GM18519 (cell line): ENCODE results near the gene ITPKB.
"Not testable (repeated sequence)": the region's sequence is repeated elsewhere in the genome, so short reads cannot be mapped to it uniquely, and the experiment has no call there.

Source experiments
- ATAC-seq: cut with Tn5 transposase; IDR thresholded peaks from one replicate; pipeline ENCODE4 v1.9.1; 2021; ENCODE audit warnings: mild to moderate bottlenecking, moderate library complexity; ENCODE audit not compliant: unreplicated experiment, low FRiP score

ITPKB gene

DNA sequence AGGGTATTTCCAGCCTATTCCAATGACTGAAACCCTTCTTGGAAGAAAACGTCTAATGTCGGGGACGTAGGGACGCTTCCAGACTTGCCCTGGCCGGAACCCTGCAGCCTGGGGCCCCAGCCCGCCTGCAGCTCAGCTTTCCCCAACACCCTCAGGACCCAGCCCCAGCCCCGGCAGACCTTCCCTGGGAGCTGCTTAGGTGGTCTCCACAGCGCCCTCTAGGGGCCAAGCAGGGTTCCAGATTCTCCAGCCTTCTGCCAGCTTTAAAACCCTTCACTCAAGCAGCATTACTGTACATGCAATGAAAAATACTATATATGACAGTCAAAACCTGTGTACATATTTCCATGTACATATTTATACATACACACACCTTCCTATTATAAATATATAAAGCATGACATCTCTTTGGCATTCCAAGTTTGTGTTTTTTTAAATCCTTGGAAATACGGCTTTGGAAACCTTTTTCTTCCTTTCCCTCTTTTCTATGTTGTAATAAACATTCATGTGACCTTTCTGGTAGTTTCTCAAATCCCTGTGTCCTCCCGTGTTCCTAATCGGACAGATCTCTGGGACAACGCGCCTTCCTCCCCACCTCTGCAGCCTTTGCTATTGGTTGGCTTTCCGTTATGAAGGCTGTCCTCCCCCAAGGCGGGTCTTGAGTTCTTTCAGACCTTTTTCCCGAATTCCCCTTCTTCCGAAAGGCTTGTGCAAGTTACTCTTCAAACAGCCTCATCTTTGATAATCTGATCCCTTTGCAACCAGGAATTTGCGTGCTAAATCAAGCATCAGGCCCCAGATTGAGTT, 130.2 kb downstream of the ITPKB start:
- no peak for ATAC-seq

DNA sequence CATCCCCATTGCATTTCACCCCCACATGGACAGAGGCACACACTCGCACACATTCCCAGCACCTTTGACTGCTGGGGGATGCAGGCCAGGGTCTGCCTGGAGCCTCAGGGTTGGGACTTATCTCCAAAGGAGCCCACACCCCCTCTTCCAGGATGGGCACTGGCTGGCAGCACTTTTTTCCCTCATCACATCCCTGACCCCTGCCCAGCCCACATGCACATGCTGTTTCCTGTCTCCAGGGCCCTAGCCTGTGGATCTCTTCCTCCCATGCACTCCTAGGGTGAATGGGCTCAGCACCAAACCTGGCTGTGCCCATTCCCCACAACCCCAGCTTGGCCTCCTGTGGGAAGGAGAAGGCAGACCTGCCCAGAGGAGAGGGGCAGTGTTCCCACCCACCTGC, 131.3 kb downstream of the ITPKB start:
- no peak for ATAC-seq

DNA sequence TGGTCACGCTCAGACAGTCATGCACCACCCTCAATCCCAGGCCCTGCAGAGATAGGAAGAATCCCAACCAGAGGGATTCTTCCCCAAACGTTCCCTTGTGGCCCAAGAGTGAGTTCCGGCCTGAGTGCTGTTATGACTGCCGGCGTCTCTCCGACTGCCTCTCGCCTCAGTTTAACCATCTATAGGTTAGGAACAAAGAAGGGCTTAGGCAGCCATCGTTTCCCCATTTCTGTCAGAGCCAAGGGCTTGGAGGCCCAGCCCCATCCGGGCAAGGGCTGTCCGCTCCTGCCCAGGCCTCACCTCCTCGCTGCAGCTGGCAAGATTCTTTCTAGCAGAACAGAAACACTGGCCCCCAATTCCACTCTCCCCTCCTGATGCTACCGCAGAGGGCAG, 131.8 kb downstream of the ITPKB start:
- no peak for ATAC-seq

DNA sequence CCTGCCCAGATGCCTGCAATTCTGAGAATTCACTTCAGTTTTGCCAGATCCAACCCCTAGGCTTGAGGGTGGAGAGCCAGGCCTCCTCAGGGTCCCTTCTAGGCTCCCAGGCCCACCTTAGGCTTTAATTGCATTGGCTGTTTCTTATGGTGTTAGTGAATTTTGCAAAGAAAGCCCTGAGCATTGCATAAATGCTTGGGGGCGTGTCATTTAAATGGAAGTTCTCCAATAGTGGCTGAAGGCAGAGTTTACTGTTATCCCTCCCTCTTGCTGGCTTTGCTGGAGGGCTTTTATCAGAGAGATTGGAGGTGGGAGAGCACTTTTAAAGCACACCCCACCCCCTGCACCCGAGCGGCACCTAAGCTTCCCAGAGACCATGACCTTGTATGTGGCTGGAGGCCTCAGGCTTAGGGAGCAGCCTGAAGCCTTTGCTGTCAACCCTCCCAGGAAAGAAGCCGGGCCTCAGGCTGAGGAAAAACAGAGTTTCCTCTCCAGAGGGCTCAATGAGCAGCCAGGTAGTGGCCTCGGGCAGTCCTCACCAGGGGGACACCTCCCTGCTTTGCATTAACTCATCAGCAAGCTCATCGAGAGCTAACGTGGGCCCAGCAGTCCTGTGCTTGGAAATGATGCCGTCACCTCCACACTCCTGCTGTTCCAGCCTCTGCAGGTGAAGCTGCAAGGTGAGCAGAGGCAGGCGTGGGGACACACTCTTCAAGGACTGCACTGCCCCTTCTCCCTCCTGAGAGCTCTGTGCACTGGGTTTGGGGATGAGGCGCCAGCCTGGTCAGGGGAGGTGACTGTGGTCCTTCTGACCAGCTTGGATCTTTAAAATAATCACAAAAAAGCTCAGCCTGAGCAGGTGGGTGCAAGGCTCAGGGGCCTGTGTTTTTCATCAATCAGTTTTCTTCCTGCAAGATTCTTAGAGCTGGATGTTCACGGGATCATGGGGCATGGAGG, 132.5 kb downstream of the ITPKB start:
- ATAC-seq: no peak

DNA sequence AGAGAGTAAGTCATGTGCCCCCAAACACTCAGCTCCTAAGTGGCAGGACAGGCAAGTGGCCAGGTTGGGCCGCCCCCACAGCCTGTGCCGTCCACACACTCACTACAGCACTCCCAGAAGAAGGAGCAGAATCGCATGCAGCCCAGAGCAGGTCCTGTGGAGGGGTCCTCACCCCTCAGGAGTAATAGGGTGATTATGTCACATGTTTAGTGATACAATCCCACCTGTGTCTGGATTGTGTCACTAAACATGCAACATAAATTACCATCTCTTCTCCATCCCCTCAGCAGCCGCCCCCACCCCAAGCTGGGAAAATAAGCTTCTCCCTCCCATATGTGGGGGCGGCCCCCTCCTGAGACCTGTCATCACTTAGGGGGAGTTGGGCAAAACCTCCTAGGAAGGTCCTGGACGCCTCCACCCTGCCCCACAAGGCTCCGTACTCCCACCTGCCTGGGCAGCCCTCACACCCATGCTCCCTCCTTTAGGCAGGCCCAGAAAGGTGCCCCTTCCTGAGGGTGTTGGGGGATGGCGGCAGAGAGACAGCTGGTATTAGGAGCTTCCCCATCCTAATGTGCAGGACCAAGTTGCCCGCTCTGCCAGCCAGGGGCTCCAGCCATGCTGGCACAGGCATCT, 133.6 kb downstream of the ITPKB start:
- ATAC-seq: no peak

DNA sequence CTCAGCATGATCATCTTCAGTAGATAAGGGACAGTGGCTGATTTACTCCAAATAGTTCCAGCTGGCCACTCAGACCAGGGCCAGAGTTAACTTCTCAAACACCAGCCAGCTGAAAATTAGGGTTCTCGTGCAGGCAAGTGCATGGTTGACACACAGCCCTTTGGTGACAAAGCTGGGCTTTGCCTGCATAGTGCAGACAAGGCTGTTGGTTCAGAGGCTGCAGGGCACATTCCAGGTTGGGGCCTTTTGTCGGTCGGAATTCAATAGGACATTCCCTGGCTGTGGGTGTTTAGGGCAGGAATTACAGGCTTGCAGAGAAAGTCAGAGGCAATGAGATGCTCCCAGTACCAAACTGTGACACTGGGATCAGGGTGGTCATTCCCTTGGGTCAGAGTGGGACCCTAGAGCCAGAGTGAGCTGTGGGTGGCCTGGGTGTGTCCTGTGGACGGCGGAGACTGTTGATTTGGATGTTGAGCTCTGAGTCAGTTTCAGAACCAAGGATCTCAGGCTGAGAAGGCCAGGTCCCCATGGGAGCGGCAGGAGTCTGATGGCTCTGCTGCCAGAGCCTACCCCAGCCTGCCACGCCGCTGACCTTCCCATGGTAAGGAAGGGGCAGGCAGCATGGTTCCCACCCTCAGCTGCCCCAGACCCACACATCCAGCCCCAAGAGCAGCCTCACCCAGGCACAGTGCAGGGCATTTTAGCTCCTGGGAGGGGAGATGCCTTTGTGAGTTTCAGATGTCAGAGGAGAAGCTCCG, 134.3 kb downstream of the ITPKB start:
- ATAC-seq: no peak

DNA sequence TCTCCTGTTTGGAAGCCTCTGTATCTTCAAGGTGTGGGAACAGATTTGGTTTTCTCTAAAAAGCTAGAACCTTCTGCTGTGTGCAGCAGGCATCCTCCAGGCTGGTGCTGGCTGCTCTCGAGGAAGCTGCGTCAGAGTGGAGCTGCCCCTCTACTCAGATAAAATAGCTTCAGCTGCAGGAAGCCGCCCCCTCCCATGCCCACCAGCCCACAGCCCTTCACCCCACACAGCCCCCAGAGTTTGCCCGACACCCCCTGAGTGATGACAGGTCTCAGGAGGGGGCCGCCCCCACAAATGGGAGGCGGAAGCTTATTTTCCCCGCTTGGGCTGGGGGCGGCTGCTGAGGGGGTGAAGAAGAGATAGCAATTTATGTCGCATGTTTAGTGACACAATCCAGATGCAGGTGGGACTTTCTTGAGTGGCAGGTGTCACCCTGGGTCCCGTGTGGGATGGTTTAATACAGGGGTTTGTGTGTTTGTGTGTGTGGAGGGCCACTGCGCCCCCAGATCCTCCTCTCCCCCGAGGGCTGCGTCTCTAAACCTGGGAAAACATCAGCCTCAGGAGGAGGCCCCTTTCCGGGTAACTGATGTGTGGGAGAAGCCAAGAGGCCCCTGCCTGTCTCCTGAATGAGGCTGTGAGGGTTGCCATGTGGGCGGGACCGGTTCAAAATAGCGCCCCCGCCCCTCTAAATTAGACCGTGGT, 135.1 kb downstream of the ITPKB start:
- ATAC-seq: no peak

DNA sequence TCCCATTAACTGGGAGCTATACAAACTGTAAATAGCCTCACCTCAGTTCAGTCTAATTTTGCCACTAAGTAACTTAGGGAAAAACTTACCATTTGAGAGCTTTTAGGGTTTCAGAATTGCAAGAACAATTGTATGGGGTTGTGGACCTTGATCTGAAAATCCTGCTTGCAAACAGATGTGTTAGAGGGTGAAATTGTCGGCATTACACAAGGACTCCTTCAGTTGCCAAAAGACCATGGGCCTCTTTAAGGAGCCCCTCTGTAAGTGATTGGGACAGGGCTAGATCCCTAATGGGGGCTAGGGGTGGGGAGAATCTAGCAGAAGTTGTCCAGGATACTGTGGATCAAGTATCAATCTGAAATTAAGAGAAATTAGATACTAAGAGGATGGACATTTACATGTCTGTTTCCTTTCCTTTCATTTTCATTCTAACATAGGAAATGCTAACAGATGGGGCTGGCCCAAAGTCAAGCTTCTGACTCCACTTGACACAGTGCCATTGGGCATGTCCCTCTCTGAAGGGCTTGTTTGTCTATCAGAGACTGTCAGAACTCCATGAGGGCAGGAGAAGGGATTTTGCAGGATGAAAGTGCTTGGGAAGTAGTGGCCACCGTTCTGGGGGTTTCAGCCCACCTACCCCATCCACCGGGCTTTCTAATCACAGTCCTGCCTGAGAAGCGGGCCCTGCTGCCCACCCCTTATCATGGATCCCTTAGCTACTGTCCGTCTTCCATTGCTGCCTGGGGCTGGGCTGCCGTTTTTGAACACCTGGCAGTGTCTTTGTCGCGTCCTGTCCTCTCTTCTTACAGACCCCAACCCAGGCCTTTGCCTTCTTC, 135.8 kb downstream of the ITPKB start:
- no peak for ATAC-seq

DNA sequence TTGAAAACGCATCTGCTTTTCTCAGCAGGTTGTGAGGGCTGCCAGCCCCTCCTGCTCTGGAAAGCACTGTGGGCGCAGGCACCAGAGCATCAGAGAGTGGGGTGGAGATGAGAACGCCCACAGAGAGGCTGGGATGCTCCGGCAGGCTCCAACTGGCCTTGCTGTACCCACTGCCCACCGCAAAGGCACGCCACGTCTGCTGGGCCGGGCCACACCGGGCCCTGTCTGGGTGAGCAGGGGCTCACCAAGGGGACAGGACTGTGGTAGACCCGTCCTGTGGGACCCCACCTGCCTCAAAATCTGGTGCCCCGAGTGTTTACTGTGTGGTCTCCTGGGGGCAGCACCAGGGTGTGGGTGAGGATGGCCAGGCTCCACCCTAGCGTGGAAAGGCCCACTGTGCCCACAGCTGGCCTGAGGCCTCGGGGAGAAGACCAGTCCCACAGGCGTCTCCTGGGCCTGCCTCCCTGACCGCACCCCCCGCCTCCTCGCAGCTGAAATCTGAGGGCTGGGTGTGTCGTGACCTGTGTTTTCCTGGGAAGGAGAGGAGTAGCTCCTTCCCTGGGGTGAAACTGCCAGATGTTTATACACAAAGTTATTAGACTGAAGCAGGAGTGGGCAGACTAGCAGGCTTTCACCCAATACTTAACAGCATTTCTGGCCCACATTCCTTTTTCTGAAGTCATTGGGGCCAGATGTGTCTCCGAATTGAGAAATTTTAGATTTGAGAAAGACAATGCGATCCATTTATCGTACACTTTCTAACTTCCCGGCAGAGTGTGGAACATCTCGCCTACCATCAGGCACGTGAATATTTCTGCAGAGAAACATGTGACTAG, 136.7 kb downstream of the ITPKB start:
- ATAC-seq: no peak

DNA sequence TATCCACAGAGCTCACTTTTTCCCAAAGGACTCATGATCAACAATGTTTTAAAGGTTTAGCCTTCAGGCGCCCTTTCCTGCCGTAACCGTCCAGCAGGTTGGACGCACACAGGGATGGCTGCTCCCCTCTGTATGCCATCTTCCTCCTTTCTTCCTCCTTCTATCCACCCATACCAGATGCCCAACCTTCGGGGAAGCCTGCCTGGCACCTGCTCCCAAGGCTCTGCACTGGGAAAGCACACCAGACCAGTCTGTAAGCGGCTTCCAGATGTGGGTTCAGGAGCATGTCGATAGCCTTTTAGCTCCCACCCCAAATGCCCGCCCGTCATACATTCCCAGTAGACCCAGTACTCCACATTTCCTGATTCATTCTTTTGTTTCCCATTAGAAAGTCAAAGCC, 137.6 kb downstream of the ITPKB start:
- no peak for ATAC-seq

DNA sequence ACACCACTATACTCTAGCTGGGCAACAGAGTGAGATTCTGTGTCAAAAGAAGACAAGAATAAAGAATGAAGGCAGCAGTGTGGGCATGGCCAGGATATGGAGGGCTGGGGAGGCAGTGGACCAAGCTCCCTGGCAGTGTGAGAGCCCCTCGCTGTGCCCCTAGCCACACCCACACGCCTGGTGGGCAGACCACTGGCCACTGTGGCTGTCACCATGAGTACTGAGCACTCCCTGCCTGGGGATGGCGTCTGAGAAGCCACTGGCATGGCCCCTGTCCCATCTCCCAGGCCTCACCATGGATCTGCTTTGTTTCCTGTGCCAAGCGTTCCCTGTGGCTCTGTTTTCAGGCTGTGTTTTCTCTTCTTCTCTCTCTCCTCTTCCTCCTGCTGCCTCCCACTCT, 138.8 kb downstream of the ITPKB start:
- ATAC-seq: no peak

DNA sequence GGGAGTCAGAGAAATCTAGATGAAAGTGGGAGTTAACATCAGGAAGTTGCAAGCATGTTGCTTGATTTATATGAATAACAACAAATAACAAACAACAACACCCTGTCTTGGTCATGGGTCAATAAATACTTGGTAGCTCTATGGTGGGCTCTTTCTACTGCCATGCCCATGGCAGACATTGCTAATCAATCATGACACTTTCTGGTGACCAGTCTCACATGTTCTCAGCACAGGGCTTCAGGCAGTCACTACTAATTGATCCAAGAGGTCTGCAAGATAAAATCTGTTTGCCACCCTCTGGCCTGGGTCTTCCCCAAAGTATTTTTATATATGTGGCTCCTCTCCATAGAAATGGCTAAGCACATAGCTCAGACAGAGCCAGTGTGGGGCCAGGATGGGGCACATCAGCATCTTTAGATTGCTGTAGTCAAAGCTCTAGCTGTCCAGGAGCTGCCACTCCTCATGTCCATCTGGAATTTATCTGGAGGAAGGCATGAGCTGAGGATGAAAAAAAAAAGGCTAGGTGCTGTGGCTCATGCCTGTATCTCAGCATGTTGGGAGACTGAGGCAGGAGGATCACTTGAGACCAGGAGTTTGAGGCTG, 139.3 kb downstream of the ITPKB start:
- no peak for ATAC-seq

DNA sequence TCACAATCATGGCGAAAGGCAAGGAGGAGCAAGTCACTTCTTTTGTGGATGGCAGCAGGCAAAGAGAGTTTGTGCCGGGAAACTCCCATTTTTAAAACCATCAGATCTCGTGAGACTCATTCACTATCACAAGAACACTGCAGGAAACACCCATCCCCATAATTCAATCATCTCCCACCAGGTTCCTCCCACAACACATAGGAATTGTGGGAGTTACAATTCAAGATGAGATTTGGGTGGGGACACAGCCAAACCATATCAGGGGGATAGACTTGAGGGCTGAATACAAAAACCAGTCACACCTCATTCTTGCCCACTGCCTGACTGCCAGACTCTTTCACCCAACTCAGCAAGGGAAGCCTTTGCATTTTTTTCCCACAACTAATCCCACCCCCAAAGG, 140.1 kb downstream of the ITPKB start:
- ATAC-seq: not testable (repeated sequence)

DNA sequence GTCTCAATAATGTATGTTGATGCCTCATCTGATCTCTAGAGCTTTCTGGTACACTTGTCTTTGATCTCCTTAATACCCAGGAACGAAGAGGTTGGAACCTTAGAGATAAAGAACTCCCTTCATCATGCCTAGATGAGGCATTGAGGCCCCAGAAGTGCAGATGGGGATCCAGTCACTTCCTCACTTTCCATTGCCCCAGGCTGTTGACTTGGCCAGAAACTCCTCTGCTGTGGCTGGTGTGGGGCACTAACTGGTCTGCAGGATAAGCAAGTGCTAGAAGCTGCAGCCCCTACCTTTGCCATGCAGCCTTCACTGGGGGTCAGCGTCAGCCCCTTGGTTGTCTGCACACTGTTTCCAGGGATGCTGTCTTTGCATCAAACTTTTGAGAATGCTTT, 140.6 kb downstream of the ITPKB start:
- ATAC-seq: no peak

DNA sequence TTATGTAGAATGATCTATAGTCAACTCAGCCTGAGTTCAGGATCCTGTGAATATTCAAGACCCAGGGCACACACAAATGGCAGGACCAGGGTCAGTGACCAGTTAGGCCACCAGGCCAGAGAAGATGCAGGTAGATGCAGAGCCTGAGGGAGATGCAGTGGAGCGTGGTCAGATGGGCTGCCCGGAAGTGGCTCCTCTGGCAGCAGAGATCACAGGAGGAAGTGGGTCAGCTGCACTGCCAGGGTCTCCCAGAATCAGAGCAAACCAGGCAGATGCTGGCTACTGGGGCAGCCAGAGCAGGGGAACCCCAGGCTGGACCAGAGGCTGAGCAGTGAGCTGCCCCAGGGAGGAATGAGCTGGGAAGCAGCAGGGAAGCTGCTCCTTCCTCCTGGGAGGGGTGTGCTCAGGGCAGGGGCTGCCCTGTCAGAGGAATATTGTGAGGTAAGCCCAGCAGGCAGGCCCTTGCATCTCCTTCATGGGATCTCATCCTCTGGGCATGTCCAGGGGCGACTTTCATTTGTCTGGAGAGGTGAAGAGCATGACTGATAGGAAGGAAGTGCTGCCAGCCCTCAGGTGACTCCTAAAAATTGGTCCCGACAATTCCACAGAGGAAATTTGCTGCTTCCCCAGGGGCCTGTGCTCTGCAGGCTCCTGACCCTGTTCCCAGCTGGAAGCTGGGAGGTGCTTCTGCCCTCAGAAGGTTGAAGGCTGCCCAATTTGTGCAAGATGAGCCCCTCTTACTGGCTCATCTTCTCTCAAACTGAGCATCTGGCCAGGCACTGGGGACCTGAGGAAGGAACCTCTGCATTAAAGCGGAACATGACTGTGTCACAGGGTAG, 141.2 kb downstream of the ITPKB start:
- ATAC-seq: no peak

DNA sequence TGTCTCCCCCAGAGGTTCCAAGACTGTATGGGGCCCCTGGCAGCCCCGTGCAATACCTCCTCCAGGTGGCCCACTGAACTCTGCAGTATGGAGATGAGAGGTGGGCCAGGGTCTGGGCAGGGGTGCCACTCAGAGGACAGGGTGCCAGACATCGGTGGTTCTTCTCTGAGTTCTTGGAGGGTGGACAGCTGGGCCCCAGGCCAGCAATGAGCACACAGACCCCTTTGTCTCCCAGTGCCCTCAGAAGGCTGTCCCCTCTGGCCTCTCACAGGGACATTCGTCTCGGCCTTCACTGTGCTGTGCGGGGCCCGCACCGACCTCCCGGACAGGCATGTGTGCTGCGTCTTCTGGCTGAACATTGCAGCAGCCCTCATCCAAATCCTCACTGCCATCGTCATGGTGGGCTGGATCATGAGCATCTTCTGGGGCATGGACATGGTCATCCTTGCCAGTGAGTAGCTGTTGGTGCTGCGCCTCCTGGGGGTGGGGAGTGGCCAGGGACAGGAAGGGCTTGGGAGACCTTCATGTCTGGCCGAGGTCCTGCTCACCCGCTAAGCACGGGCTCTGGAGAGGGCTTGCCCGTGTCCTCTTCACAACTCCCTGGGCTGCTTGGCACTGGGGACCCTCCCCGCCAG, 142.4 kb downstream of the ITPKB start:
- no peak for ATAC-seq
